HG02571 (cell line): ENCODE measurements around the gene TUBAL3.
A peak's percentile ranks its signal among the peaks of the same experiment; 100 is the strongest.
"Not testable (repeated sequence)": the region's sequence is repeated elsewhere in the genome, so short reads cannot be mapped to it uniquely, and the experiment has no call there.

Experiments
- ATAC-seq: cut with Tn5 transposase; IDR thresholded peaks from one replicate; pipeline ENCODE4 v1.9.1; 2021; ENCODE audit warnings: mild to moderate bottlenecking, moderate library complexity; ENCODE audit not compliant: unreplicated experiment

Gene TUBAL3

DNA sequence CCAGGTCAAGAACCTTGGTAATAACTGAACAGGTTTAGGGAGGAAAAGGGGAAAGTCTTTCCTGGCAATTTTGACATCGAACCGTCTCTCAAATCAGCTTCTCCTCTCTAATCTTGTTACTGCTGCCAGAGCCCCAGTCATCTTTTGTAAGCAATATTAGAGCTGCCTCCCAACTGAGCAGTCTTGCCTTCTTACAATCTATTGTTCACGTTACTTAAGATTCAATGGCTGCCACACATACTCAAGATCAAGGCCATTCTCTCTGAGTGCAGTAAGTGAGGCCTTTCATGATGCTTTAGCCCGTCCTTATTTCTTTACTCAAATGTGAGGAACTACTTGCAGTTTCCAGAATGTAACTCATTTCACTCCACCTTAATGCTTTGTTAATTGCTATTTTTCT, 20.1 kb upstream of the TUBAL3 start:
- no peak for ATAC-seq

DNA sequence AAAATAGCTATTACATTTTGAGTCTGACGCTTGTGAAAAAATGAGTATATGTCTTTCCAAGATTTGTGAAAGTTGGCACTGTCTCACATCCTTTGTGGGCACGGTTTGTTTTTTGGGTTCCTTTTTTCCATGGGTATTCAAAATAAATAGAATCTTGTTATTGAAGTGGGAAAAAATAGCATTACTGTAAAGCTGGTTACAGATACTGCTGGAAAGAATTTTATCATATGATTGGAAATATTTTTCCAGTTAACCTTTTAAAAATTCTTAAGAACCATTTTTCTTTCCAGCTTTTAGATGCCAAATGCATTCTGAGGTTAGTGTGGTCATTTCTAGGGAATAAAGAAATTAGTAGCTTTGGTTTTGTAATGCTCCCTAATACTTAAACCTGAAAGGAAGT, 19.1 kb upstream of the TUBAL3 start:
- ATAC-seq, result no peak

DNA sequence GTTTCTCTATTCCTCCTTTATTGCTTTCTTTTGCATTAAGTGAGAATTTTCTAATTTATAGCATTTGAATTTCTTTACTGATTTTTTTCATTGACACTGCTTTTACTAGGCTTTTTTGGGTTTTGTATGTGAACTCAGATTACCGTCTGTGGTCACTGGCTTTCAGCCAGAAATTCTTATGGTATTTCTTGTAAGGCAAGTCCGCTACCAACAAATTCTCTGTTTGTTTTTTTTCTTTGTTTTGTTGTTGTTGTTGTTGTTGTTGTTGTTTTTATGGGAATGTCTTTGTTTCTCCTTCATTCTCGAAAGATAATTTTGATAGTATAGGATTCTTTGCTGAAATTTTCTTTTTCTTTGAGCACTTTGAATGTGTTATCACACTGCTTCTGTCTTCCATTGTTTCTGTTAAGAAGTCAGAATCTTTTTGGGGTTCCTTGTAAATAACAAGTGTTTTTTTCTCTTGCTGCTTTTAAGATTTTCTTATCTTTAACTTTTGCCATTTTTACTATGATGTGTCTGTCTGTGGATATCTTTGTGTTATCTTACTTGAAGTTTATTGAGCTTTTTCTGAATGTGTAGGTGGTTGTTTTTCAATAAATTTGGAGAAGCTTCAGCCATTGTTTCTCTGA, 15.0 kb upstream of the TUBAL3 start:
- ATAC-seq, result no peak

- no peak for ATAC-seq
Observed at GRCh38 chr10:5418584-5418983, 14.0 kb upstream of the TUBAL3 start.

DNA sequence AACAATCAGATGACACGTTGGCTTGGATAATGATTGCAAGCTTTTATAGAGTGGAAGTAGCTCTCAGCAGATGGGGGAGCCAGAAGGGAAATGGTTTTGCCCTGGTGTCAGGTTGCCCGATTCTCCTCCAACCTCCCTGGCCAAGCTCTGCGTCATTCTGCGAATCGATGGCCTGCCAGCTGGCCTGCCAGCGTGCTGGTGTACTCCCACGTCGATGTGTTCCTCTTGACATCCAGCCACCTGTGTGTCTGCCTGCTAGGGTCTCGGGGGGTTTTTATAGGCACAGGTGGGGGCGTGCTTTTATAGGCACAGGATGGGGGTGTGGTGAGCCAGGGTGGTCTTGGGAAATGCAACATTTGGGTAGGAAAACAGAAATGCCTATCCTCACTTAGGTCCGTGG, 12.4 kb upstream of the TUBAL3 start:
- no peak for ATAC-seq

DNA sequence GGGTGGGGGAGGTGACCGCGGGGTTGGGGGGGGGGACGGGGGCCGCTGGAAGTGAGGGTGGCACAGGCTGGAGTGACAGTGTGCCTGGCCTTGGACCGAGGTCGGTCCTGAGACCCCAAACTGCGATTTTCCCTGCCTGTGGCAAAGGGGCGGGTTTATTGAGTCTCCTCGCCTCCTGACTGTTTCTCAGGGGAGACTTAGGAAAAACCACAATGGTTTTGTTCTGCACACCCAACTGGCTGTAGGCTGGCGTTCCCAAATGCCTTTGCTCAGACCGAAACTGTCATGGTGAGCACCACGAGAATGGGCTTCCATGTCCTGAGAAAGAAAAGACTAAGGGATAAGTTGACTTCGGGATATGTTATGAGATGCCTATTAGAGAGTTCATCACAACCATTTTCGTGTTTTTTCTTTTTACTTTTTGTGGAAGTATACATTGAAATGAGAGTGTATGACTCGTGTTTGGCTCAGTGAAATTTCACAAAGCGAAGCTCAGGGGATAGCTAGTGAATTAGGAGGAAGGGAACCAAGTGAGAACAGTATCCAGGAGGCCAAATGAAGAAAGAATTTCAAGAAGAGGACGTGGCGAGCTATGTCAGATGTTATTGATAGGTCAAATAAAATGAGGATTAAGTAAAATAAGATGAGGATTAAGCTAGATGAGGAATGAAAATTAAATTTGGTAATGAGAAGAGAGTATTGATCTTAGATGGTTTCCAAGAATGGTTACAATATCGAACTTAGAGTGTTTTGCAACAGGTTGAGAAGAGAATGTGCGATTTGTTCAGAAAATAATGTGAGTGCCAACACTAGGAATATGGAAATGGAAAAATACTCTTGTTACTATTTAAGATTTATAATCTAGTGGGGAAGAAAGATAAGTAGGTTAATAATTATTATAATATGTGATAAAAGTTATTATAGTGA, 8.6 kb upstream of the TUBAL3 start:
- no peak for ATAC-seq

- peak; percentile 94 for ATAC-seq
Observed at GRCh38 chr10:5412277-5412941, 7.8 kb upstream of the TUBAL3 start, which contains the start of gene NET1. NET1 (plus strand) TSS chr10:5412557; CDS start chr10:5412693, 136 bp downstream.

GRCh38 chr10:5411941-5412276, 7.3 kb upstream of the TUBAL3 start:
- ATAC-seq, result no peak

DNA sequence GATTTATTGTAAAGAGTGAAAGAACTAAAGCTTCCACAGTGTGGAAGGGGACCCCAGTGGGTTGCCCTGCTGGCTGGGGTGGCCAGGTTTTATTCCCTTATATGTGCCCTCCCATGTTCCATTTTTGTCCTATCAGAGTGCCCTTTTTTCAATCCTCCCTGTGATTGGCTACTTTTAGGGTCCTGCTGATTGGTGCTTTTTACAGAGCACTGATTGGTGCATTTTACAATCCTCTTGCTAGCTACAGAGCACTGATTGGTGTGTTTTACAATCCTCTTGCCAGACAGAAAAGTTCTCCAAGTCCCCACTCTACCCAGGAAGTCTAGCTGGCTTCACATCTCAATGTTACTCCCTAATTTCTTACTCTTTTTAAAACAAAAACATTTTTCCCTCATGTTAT, 6.2 kb upstream of the TUBAL3 start:
- ATAC-seq, result not testable (repeated sequence)

DNA sequence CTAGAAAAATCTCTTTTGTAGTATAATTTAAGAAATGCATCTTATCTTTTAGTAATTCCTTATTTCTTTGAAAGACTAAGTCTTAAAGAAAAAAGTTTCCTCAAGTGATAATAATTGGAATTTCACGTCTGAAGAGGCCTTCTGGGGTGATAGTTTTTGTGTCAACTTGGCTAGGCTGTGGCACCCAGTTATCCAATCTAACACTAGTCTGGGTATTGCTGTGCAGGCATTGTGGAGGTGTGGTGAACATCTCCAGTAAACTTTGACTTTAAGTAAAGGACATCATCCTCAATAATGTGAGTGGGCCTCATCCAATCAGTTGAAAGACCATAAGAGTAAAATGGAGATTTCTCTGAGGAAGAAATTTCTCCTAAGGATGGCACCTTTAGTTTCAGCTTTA, 2.3 kb upstream of the TUBAL3 start:
- ATAC-seq, result no peak

GRCh38 chr10:5402798-5403197, 1.8 kb downstream of the TUBAL3 start:
- ATAC-seq, result no peak

DNA sequence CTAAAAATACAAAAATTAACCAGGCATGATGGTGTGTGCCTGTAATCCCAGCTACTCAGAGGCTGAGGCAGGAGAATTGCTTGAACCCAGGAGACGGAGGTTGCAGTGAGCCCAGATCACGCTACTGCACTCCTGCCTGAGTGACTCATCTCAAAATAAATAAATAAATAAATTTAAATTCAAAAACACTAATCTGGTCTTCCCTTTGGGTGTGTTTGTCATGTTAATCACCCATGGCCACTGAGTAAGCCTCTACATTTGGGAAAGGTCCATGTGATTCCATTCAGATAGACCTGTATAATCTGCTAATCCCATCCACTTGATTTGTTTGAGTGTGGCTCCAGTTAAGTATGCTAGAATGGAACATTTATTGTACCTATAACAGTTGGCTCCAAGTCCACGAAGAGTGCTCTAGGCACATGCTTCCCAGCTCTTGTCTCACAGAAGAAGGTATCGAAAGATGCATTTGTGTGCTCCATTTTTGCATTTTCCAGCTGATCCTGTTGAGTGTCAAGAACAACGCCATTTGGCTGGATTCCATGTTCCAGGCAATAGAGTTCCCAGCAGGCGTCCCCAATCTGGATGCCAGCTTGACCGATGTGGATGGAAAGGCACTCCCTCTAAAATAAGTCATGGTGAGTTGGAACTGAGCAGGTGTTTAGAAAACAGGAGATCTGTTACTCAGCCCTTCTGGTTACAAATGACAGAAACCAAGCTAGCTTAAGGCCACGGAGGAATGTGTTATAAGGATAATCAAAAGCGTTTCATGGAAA, 4.0 kb downstream of the TUBAL3 start:
- no peak for ATAC-seq

DNA sequence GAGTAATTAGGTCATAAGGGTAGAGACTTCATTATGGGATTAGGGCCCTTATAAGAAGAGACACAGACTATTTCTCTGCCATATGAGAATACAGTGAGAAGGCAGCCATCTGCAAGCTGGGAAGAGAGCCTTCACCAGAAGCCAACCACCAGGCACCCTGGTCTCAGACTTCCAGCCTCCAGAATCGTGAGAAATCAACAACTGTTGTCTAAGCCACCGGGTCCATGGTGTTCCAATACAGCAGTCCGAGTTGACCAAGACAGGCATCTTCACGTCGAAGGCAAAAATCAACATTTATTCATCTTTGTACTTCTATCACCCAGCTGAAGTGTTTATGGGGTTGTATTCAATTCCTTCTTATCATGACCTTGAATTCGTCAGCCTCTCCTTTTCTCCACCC, 5.3 kb downstream of the TUBAL3 start:
- ATAC-seq, result no peak

- no peak for ATAC-seq
Observed at GRCh38 chr10:5396556-5397300, 7.9 kb downstream of the TUBAL3 start.

DNA sequence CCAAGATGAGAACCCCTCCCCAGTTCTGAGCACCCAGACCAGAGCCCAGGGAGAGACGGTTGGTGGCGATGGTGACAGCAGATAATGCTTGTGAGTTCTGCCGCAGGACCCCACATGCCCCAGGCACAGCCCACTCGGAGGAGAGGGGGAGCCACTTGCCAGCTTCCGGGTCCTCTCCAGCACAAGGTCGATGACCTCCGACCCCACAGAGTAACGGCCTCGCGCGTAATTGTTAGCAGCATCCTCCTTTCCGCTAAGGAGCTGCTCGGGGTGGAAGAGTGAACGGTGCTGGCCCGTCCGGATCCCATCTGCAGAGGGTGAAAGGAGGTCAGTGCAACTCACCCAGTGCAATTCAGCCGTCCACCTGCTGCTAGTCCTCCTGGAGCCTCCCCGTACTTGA, 9.5 kb downstream of the TUBAL3 start:
- ATAC-seq, result no peak

GRCh38 chr10:5393529-5393928, 11.1 kb downstream of the TUBAL3 start:
- ATAC-seq, result no peak

DNA sequence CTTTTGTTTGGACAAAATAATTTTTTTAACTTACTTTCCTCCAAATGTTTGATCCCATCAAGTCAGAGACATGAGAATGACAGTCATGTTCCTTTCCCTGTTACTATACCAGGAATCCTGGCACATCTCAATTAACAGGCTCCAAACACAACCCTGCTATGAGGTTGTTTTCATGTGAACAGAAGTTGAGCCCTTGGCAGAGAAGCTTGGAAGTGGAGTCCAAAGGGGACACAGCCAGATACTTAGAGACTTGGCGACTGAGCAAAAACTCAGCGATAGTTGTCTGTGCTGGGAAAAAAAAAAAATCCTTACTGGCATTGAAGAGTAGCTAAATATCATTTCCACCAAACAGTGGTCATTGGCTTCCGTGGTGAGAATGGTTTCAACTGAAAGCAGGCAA, 12.8 kb downstream of the TUBAL3 start:
- no peak for ATAC-seq

GRCh38 chr10:5390607-5391205, 13.9 kb downstream of the TUBAL3 start:
- no peak for ATAC-seq

DNA sequence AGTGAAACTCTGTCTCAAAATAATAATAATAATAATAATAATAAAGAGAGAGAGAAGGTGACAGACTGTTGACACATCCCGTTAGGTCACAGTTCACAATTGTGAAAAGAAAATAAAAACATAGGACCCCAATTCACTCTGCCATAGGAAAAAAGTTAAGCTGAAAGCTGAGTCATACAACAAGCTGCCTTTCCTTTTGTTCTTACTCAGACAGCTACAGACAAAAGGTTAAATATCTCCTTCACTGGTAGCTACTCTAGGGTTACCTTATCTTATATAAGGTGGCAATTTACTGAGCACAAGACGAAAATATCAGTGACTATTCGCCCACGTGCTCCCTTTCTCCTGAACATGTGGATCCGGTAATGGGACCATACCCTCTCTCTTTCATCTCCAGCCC, 17.5 kb downstream of the TUBAL3 start:
- no peak for ATAC-seq

GRCh38 chr10:5385224-5385623, 19.4 kb downstream of the TUBAL3 start:
- no peak for ATAC-seq
